ENCODE data around the gene RASGRP3. TPM values are rescaled to one million over a fixed set of nuclear protein-coding genes. Genes with fewer than 3 reads are reported as not detected.

The RASGRP3 gene
- total RNA-seq, 1 donor, result 12.1 TPM

- H3K4me3 ChIP-seq (ENCODE audit: low read depth, low read length), result no peak overlapping the region
- no peak for TF ChIP-seq CTCF (IDR thresholded peaks at IDR 0.05; ENCODE audit: insufficient read depth, low read depth, low read length)
- DNase-seq (ENCODE audit: low read depth), result peak; percentile 61
Measured at GRCh38 chr2:33518929-33519328, 42.5 kb downstream of the RASGRP3 start.

GRCh38 chr2:33521791-33522281 is 45.4 kb downstream of the RASGRP3 start:
- no peak overlapping the region for H3K4me3 ChIP-seq (ENCODE audit: low read depth, low read length)
- peak; percentile 50 for DNase-seq (ENCODE audit: low read depth)
- TF ChIP-seq CTCF (IDR thresholded peaks at IDR 0.05; ENCODE audit: insufficient read depth, low read depth, low read length), result no peak

GRCh38 chr2:33522576-33522975 is 46.1 kb downstream of the RASGRP3 start:
- no peak for DNase-seq (ENCODE audit: low read depth)
- TF ChIP-seq CTCF (IDR thresholded peaks at IDR 0.05; ENCODE audit: insufficient read depth, low read depth, low read length), result no peak
- no peak overlapping the region for H3K4me3 ChIP-seq (ENCODE audit: low read depth, low read length)

- no peak overlapping the region for H3K4me3 ChIP-seq (ENCODE audit: low read depth, low read length)
- DNase-seq (ENCODE audit: low read depth), result no peak
- TF ChIP-seq CTCF (IDR thresholded peaks at IDR 0.05; ENCODE audit: insufficient read depth, low read depth, low read length), result no peak
Measured at GRCh38 chr2:33525666-33526065, 49.2 kb downstream of the RASGRP3 start.

GRCh38 chr2:33526132-33526531 is 49.7 kb downstream of the RASGRP3 start:
- H3K4me3 ChIP-seq (ENCODE audit: low read depth, low read length), result no peak overlapping the region
- no peak for TF ChIP-seq CTCF (IDR thresholded peaks at IDR 0.05; ENCODE audit: insufficient read depth, low read depth, low read length)
- peak; percentile 37 for DNase-seq (ENCODE audit: low read depth)

- TF ChIP-seq CTCF (IDR thresholded peaks at IDR 0.05; ENCODE audit: insufficient read depth, low read depth, low read length), result no peak
- DNase-seq (ENCODE audit: low read depth), result no peak
- H3K4me3 ChIP-seq (ENCODE audit: low read depth, low read length), result no peak overlapping the region
Measured at GRCh38 chr2:33526921-33527320, 50.5 kb downstream of the RASGRP3 start.

GRCh38 chr2:33528441-33528950 is 52.0 kb downstream of the RASGRP3 start:
- no peak overlapping the region for H3K4me3 ChIP-seq (ENCODE audit: low read depth, low read length)
- TF ChIP-seq CTCF (IDR thresholded peaks at IDR 0.05; ENCODE audit: insufficient read depth, low read depth, low read length), result no peak
- no peak for DNase-seq (ENCODE audit: low read depth)
